Psoas muscle (tissue), 8 donors: ENCODE measurements around the gene PRRT4. TPM values are rescaled to one million over a fixed set of nuclear protein-coding genes. Genes with fewer than 3 reads are reported as not detected.

Experiments used
- ATAC-seq, 4 donors: fragments of 200-7000 bp; cut with Tn5 transposase; one replicate each; pipeline ENCODE4 v1.9.1; 2020; ENCODE audit warnings: moderate library complexity in 3 of 4, mild to moderate bottlenecking in 2 of 4
- DNase-seq, 2 donors: peaks; one replicate each; pipeline ENCODE4 v3.0.0-alpha.2; 2020
- H3K27ac ChIP-seq: fragments of 200-600 bp; one replicate; pipeline ENCODE4 v1.8.0; 2022
- H3K27me3 ChIP-seq, 3 donors: fragments of 200-600 bp in 1 of 3; one replicate each; pipeline versions ENCODE4 v1.6.1 to v1.8.0; 2013 to 2022; ENCODE audit warnings: low read length in 2 of 3, mild to moderate bottlenecking in 2 of 3, moderate library complexity in 1 of 3; ENCODE audit not compliant: insufficient read depth in 3 of 3
- H3K36me3 ChIP-seq, 2 donors: fragments of 200-600 bp in 1 of 2; one replicate each; pipeline versions ENCODE4 v1.6.1 to v1.8.0; 2013 to 2022; ENCODE audit warnings: low read depth in 1 of 2, mild to moderate bottlenecking in 1 of 2, moderate library complexity in 1 of 2; ENCODE audit not compliant: insufficient read depth in 1 of 2
- H3K4me1 ChIP-seq: fragments of 200-600 bp; one replicate; pipeline ENCODE4 v1.8.0; 2022
- H3K4me3 ChIP-seq: fragments of 200-600 bp; one replicate; pipeline ENCODE4 v1.8.0; 2022; ENCODE audit warnings: mild to moderate bottlenecking
- H3K9me3 ChIP-seq: fragments of 200-600 bp; one replicate; pipeline ENCODE4 v1.8.0; 2022
- CTCF ChIP-seq: fragments of 200-600 bp; IDR thresholded peaks from one replicate; pipeline ENCODE4 v1.8.0; 2022; ENCODE audit warnings: antibody characterized with exemption
- WGBS, 3 donors: extraction: QIAGEN DNeasy Blood & Tissue Kit; methylation state at CpG; one replicate each; pipeline versions ENCODE4 v1.1.6 to v1.1.7; 2013; 5-methylcytosine and 5-hydroxymethylcytosine counted together
- intact Hi-C, 2 donors: fragments of 100-400 bp; cut with DNase I; formaldehyde crosslinking; loops; one replicate each; pipeline versions ENCODE4 v1.11.0 to v1.14.2; 2022
- polyA plus RNA-seq, 3 donors: library from polyadenylated mRNA; stranded (reverse); fragments of 200-250 nt; gene quantifications; one replicate each; pipeline ENCODE4 v1.2.3, GENCODE V29; 2013
- total RNA-seq, 4 donors: library from RNA; stranded (reverse); fragmentation: NEBNext Ultra II Directional in 2 of 4; extraction: Animal tissue kit (Norgen Biotek cat#: 25700) in 2 of 4; gene quantifications; one replicate each; pipeline versions ENCODE4 v1.2.1 to v1.2.4, GENCODE V29; 2021 to 2023
- donor health status: healthy with polysubstance abuse.
- donor health status: DM: no; HTN: no; CAD: no; lungs with moderate emphysema.
- donor health status: Bipolar disorder and iron deficiency.
- donor health status: healthy.
- donor health status: DM: yes; HTN: yes; CAD: no.
- donor health status: DM: no; HTN: no; CAD: no.
- donor health status: DM: no; HTN: no; CAD: no.
- donor health status: DM: yes; HTN: yes; CAD: no.

PRRT4 gene
- total and polyA plus RNA-seq, 7 donors = 0.87 to 27.7 (median 3.5) TPM

- no peaks in the 10 kb centered on the region for H3K9me3 ChIP-seq
- no peak for ATAC-seq
- TF ChIP-seq CTCF = no peak
- H3K4me3 ChIP-seq = peak overlapping the region; percentile 81
- peaks cover 0 to 8% of the 10 kb centered on the region in 2 donors for H3K36me3 ChIP-seq
- WGBS, 3 donors = 0 to 3% (median 1%) methylated on average over 53 to 106 of the region's 107 CpGs
- H3K4me1 ChIP-seq = peaks cover 12% of the 10 kb centered on the region
- DNase-seq = peak; percentile 60 to 71
- H3K27me3 ChIP-seq = peaks cover 0 to 4% (median 3%) of the 10 kb centered on the region in 3 donors
- intact Hi-C loops = no loop called here
- H3K27ac ChIP-seq = no peak overlapping the region
Observed at GRCh38 chr7:128405471-128406313, 44.2 kb upstream of the PRRT4 start.

GRCh38 chr7:128404886-128405470 is 43.5 kb upstream of the PRRT4 start:
- H3K27ac ChIP-seq = no peak overlapping the region
- no peak for ATAC-seq
- H3K27me3 ChIP-seq = peaks cover 0 to 4% (median 3%) of the 10 kb centered on the region in 3 donors
- DNase-seq = no peak
- peaks cover 7% of the 10 kb centered on the region for H3K4me1 ChIP-seq
- no peak for TF ChIP-seq CTCF
- peaks cover 0 to 12% of the 10 kb centered on the region in 2 donors for H3K36me3 ChIP-seq
- intact Hi-C loops = no loop called here
- H3K9me3 ChIP-seq = no peaks in the 10 kb centered on the region
- peak overlapping the region; percentile 81 for H3K4me3 ChIP-seq
- WGBS, 3 donors = 42 to 49% (median 44%) methylated on average over 13 of the region's 13 CpGs

GRCh38 chr7:128404143-128404681 is 42.7 kb upstream of the PRRT4 start:
- ATAC-seq (no peak), DNase-seq (no peak)
- no peak overlapping the region for H3K27ac ChIP-seq
- no peak overlapping the region for H3K4me3 ChIP-seq
- 84 to 90% (median 89%) methylated on average over 9 of the region's 9 CpGs for WGBS, 3 donors
- H3K36me3 ChIP-seq = peaks cover 0 to 12% of the 10 kb centered on the region in 2 donors
- peaks cover 0 to 4% (median 3%) of the 10 kb centered on the region in 3 donors for H3K27me3 ChIP-seq
- H3K9me3 ChIP-seq = no peaks in the 10 kb centered on the region
- TF ChIP-seq CTCF = no peak
- intact Hi-C loops = no loop called here
- H3K4me1 ChIP-seq = peaks cover 7% of the 10 kb centered on the region

- DNase-seq = no peak
- H3K27me3 ChIP-seq = peaks cover 0 to 4% (median 3%) of the 10 kb centered on the region in 3 donors
- TF ChIP-seq CTCF = no peak
- no peak for ATAC-seq
- H3K4me1 ChIP-seq = peaks cover 7% of the 10 kb centered on the region
- no peaks in the 10 kb centered on the region for H3K9me3 ChIP-seq
- peaks cover 0 to 12% of the 10 kb centered on the region in 2 donors for H3K36me3 ChIP-seq
- WGBS, 3 donors = 92 to 95% (median 93%) methylated on average over 5 of the region's 5 CpGs
- no peak overlapping the region for H3K4me3 ChIP-seq
- intact Hi-C loops = no loop called here
- H3K27ac ChIP-seq = no peak overlapping the region
Observed at GRCh38 chr7:128403676-128404075, 42.2 kb upstream of the PRRT4 start.
